Stimulated activated CD8-positive, alpha-beta memory T cell treated with anti-CD3 and anti-CD28 coated beads, Interleukin-4, amount 100 ng/mL, for 48 hours (primary cell): ENCODE results near the gene C1RL.

Experiments
- DNase-seq: peaks from one replicate; pipeline ENCODE4 v3.0.0-alpha.2; 2020

C1RL gene

DNA sequence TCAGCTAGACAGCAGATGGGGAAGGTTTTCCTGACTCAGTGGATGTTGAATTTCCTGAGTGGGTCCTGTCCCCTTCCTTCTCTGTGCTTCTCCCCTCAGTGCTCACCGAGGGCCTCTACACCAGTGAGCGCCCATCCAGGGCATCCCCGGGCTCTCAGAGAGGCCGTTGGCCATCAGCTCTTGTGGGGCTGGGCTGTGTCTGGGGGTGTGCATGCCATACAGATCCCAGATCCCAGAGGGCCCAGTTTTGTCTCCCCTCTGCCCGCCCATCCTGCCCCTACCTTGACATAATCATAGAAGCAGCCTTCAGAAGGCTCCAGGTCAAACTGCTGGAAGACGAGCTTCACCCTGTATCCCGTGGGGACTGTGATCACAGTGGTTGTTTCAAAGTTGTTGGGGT is 17.8 kb downstream of the C1RL start:
- DNase-seq: no peak

DNA sequence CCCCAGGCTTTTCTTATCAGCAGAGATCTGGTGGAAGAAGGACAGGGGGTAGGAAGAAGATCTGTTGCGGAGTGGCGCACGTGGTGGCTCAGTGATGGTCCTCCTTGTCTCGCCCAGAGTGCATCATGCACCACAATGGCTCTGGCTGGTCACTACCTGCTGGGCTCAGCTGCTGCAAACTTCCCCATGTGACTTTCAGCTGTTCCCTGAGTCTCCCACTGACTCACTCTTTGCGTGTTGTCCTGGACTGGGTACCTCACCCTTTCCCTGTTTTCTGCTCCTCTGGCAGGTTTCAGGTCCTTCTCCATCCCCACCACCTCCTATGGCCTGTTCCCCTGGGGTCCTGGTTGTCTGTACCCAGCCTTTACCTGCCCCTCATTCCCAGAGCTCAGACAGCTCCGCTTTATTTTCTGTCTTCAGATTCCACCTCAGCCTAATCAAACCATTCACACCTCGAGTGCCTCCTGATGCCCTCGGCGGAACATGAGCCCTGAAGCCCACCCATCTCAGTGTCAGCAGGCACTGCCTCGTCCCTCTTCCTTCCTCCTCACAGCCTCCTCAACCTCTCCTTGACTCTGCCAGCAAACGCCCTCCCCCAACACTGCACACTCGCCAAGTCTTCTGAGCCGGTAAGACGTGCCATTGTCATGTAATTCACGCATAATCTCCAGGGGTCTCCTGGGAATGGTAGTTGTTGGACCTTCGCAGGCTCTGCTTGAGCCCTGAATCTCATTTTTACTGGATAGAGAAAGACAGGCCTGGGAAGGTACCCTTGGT is 18.6 kb downstream of the C1RL start:
- DNase-seq: no peak

DNA sequence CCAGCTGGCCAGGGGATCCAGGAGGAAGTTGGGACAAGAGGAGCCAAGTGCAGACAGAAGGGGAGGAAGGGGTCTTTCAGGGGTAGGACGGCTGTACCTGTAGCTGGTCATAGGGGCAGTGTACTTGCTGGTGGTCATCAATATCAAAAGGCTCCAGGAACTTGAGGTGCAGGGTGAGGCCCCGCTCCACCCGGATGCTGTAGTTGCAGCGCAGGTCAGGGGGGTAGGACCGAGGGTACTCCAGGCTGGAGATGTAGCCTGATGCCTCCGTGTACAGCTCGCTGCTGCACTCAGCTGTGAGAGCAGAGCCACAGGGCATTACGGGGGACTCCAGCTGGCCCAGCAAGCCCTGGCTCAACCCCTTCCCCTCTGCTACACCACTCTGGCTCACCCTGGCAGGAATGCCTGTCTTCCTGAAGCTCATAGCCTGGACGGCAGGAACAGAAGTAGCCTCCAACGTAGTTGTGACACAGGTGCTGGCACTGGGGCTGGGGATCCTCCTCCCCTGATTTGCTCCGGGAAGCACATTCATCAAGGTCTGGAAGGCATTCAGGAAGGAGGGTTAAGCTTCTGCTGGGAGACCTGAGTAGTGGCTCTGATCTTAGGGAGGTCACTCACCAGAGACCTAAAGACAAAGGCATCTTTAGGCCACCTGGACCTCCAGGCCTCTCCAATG is 19.7 kb downstream of the C1RL start:
- DNase-seq: no peak

- no peak for DNase-seq
Measured at GRCh38 chr12:7083125-7083524, 25.9 kb downstream of the C1RL start.

DNA sequence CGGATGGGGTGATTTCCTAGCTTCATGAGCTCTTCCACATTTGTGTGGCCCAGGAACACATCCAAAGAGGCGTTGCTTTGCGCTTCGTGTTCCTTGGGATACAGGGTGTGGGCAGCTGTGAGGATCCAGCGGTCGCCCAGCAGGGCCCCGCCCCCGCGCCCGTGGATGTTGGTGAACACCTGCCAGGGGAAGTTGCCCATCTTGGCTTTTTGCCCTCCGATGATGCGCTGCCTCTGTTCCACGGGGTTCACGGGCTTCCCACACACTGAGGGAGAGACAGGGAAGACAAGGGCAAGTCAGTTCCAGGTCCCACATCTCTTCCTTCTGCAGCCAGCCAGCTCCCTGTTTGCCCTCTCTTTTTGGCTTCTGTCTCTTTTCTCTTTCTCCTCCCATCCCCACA is 28.0 kb downstream of the C1RL start:
- no peak for DNase-seq

GRCh38 chr12:7079826-7080125 is 29.2 kb downstream of the C1RL start:
- DNase-seq: no peak

DNA sequence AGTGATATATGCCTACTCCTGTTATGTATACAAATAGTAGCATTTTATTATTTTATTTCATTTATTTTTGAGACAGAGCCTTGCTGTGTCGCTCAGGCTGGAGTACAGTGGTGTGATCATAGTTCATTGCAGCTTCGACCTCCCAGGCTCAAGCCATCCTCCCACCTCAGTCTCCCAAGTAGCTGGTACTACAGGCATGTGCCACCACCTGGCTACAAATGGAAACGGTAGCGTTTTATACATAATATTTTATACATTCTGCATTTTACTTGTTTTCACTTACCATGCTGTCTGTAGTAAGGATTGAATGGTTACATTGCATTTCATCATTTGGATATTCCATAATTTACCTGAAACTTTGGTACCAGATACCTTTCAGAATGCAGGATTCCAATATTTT is 30.9 kb downstream of the C1RL start:
- no peak for DNase-seq

GRCh38 chr12:7076493-7076892 is 32.5 kb downstream of the C1RL start:
- no peak for DNase-seq

- DNase-seq: no peak
Measured at GRCh38 chr12:7075939-7076338, 33.1 kb downstream of the C1RL start.

- DNase-seq: no peak
Measured at GRCh38 chr12:7075518-7075917, 33.5 kb downstream of the C1RL start.

DNA sequence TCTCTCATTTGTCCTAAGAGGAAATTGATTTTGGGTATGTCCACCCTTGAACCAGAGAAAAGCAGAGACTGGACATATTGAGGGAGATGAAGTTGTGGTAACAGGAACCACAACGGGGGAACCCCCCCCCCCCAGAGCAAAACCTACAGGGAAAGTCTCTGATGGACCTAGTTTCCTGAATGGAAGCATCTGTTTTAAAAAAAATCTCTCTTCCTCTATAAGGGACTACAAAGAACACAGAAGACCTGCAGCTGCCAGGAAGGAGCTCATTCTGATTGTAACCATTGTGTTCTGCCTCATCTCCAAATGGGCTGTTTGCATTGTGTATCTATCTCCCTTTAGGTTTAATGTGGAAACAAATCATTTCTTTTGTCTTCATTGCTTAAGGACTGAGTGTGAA is 35.1 kb downstream of the C1RL start:
- no peak for DNase-seq

GRCh38 chr12:7072554-7072953 is 36.5 kb downstream of the C1RL start:
- no peak for DNase-seq

GRCh38 chr12:7072035-7072434 is 37.0 kb downstream of the C1RL start:
- no peak for DNase-seq

- DNase-seq: no peak
Measured at GRCh38 chr12:7069386-7069785, 39.6 kb downstream of the C1RL start.

DNA sequence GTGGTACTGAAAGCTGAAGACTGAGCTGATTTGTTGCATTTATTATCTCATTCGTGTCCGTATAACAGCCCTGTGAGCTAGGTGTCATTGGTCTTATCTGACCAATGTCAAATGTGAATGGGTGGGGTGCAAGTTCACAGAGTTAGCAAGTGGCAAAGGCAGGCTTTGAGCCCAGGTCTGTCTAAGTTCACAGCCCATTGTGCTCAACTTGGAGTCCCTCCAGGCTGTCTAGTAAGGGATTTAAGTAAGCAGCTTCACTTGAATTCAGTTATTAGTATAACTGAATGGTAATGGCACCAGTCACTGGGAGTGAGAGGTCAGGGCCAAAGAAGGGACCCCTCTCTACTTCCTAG is 40.0 kb downstream of the C1RL start:
- DNase-seq: no peak

DNA sequence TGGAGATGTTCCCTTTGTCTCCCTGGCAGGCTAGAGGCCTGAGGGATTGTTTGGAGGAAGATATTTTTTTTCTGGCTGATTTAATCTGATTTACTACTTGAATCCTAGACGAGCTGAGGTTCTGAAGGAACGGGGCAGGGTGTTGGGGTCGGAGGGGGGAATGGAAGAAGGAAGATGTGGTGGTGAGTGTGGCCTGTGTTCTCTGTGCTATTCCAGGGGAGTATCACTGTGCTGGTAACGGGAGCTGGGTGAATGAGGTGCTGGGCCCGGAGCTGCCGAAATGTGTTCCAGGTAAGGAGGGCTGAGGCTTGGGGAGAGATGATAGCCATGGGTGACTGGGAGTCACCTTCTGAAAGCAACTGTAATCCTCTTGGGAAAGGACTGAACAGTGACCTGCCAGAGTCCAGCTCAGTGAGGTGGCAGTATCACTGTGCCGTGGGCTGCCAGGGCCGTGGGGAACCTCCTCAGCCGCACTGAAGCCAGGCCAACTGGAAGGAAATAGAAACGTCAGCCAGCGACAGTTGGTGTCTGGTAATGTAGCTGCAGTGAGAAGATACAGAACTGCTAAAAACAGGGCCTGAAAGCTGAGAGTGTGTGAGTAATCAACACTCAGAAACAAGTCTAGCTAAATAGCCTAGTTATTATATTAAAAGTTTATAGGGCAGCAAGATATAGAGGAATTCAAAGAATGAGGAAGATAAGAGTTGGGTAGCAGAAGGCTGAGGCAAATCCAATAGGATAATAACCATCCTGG is 40.6 kb downstream of the C1RL start:
- DNase-seq: no peak

DNA sequence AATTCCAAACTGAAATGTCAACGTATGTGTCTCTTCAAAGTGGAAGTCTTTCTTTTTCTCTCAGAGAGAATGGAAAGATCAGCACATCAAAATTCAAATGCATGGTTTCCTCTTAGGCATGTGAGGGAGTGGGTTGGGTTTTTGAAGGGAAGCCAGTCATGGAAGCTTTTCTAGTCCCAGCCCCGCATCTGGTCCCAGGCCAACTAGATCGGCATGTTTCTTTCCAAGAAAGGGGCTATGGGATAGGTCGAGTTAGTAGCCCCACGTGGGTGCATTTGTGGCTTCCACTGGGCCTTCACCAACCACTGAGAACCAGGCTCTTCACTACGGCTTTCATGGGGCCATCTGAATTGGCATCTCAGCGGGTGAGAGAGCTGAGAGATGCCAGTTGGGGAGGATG is 41.9 kb downstream of the C1RL start:
- no peak for DNase-seq

- no peak for DNase-seq
Measured at GRCh38 chr12:7066596-7066995, 42.4 kb downstream of the C1RL start.

DNA sequence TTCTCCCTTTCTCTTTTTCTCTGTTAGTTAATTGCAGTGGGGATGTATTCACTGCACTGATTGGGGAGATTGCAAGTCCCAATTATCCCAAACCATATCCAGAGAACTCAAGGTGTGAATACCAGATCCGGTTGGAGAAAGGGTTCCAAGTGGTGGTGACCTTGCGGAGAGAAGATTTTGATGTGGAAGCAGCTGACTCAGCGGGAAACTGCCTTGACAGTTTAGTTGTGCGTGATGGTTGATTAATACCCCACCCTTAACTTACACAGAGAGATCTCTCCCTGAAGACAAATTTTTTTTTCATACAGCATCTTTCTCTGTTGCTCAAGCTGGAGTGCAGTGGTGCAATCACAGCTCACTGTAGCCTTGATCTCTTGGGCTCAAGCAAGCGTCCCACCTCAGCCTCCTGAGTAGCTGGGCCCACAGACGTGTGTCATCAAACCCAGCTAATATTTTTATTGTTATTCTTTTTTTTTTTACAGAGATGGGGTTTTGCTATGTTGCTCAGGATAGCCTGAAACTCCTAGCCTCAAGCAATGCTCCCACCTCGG is 43.9 kb downstream of the C1RL start:
- DNase-seq: no peak

DNA sequence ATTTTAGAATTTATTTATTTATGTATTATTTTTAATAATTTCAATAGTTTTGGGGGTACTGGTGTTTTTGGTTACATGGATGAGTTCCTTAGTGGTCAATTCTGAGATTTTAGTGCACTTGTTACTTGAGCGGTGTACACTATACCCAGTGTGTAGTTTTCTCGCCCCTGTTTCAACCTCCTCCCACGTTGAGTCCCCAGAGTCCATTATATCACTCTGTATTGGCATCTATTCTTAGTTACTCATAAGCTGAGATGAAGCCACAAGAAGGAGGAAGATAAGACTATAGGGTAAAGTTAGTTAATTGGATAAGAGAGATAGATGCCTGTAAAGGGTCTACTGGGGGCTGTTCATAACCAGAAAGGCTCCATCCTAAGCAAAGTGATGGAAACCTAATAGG is 44.5 kb downstream of the C1RL start:
- DNase-seq: no peak

- DNase-seq: no peak
Measured at GRCh38 chr12:7061596-7061995, 47.4 kb downstream of the C1RL start.

DNA sequence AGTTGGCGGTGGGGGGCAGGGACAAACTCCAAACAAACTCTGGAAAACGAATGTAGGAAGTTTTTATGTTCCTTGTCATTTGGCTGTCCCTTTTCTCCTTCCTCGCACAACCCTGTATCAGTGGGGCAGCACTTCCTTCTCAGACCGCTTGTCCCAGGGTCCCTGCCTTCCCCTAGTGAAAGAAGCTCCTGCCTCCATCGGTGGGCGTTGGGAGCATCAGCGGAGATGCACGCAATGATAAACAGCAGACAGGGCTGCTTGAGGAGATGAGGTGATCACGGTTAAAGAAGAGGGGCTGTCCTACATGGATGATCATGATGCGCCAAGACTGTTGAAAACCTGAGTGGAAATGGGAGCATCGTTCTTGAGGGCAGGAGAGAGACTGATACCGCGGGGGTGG is 47.9 kb downstream of the C1RL start:
- no peak for DNase-seq

DNA sequence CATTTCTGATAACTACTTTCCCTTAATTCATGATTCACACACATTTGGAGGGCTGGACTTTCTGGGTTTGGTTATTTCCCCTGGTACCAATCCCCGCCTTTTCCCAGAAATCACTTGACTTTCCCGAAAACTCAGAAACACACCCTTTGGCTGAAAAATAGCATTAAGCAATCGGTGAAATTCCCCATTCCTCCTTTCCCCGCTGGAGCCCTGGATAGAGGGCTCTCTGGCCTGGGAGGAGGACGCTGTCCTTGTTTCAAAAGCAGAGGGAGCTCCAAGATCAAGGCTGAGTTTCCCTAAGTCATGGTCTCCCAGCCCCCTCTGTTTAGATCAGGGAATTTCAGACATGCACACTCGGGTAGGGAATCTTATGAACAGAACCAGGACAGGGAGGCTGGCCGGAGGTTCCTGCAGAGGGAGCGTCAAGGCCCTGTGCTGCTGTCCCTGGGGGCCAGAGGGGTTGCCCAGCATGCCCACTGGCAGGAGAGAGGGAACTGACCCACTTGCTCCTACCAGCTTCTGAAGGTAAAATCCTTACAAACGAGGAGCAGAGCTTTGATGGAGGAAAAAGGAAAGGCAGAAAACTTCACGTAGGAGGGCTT is 48.6 kb downstream of the C1RL start, which contains the start of gene C1S:
Gene C1S (plus strand): TSS at position 366 of the 602 bp plus-strand sequence. CDS start 1,195 bp downstream, outside the sequence.
- DNase-seq: no peak

DNA sequence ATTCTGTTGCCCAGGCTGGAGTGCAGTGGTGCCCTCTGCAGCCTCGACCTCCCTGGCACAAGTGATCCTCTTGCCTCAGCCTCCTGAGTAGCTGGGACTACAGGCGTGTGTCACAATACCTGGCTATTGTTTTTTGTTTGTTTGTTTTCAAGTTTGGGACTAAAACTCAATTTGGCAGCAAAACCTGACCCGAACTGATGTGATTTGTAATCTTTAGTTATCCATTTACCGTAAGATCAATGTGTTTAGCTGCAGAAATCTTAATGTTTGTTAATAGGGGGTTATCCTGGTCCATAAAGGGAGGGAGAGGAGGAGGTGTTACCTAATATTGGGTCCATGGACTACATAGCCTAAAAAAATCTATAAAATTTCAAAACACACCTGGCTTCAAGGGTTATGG is 49.2 kb downstream of the C1RL start:
- no peak for DNase-seq
